VCaP (cell line): ENCODE measurements around the gene RGS14.

Experiments
- H3K27ac ChIP-seq: fragments of 450-650 bp; 2 replicates; pipeline ENCODE4 v1.5.1; 2017
- CTCF ChIP-seq: fragments of 450-650 bp; conservative IDR thresholded peaks from 2 replicates; pipeline ENCODE4 v1.5.1; 2017; ENCODE audit warnings: mild to moderate bottlenecking, moderate library complexity

RGS14 gene

GRCh38 chr5:177344891-177345290, 12.8 kb upstream of the RGS14 start:
- H3K27ac ChIP-seq: peak overlapping the region; percentile 43
- TF ChIP-seq CTCF: no peak

GRCh38 chr5:177346820-177347219, 10.9 kb upstream of the RGS14 start:
- H3K27ac ChIP-seq: no peak overlapping the region
- TF ChIP-seq CTCF: no peak

GRCh38 chr5:177347699-177348098, 10.0 kb upstream of the RGS14 start:
- TF ChIP-seq CTCF: no peak

GRCh38 chr5:177349362-177349647, 8.4 kb upstream of the RGS14 start:
- no peak overlapping the region for H3K27ac ChIP-seq
- TF ChIP-seq CTCF: no peak

More at GRCh38 chr5:177347699-177348098, 10.0 kb upstream of the RGS14 start:
- H3K27ac ChIP-seq: no peak overlapping the region

- TF ChIP-seq CTCF: no peak
- H3K27ac ChIP-seq: no peak overlapping the region
Measured at GRCh38 chr5:177349762-177350161, 8.0 kb upstream of the RGS14 start.

GRCh38 chr5:177350776-177351391, 6.8 kb upstream of the RGS14 start:
- peak overlapping the region; percentile 97 for H3K27ac ChIP-seq
- TF ChIP-seq CTCF: no peak

GRCh38 chr5:177351392-177352329, 6.1 kb upstream of the RGS14 start, which contains the start of gene LMAN2:
Gene LMAN2 (minus strand): TSS chr5:177351668. CDS start chr5:177351647, 21 bp downstream.
- no peak for TF ChIP-seq CTCF
- H3K27ac ChIP-seq: peak within 1 kb of the TSS; percentile 97
